CD14-positive monocyte (primary cell): ENCODE data around the gene JADE3. TPM values are rescaled to one million over a fixed set of nuclear protein-coding genes. Genes with fewer than 3 reads are reported as not detected.
A peak's percentile ranks its signal among the peaks of the same experiment; 100 is the strongest.

ENCODE experiments used
- DNase-seq, 3 donors: peaks; one replicate each; pipeline ENCODE4 v3.0.0-alpha.2; 2011 to 2022
- H2AFZ ChIP-seq: 2 replicates; pipeline ENCODE4 v1.6.0; 2012; ENCODE audit warnings: mild to moderate bottlenecking, low read depth, low read length, inconsistent platforms; ENCODE audit not compliant: insufficient read depth, poor library complexity, severe bottlenecking
- H3K27ac ChIP-seq, 2 donors: 1 replicate in 1 of 2; 2 replicates in 1 of 2; pipeline ENCODE4 v1.5.1; 2012 to 2013; ENCODE audit warnings: low read length in 2 of 2, control low read depth in 1 of 2, inconsistent platforms in 1 of 2, low read depth in 1 of 2, mild to moderate bottlenecking in 1 of 2
- H3K27me3 ChIP-seq, 2 donors: one replicate each; pipeline versions ENCODE4 v1.6.0 to v1.6.1; 2011 to 2013; ENCODE audit warnings: low read length in 2 of 2; ENCODE audit not compliant: control insufficient read depth in 2 of 2, insufficient read depth in 2 of 2
- H3K36me3 ChIP-seq, 2 donors: replicated peaks in 1 of 2; 1 replicate in 1 of 2; 2 replicates in 1 of 2; pipeline versions ENCODE4 v1.5.1 to v1.6.1; 2012 to 2013; ENCODE audit warnings: low read length in 2 of 2, control low read depth in 1 of 2, inconsistent platforms in 1 of 2, mild to moderate bottlenecking in 1 of 2; ENCODE audit not compliant: insufficient read depth in 2 of 2, control insufficient read depth in 1 of 2
- H3K4me1 ChIP-seq, 2 donors: 1 replicate in 1 of 2; 2 replicates in 1 of 2; pipeline versions ENCODE4 v1.5.1 to v1.6.1; 2012 to 2013; ENCODE audit warnings: low read length in 2 of 2, control low read depth in 1 of 2, inconsistent platforms in 1 of 2, mild to moderate bottlenecking in 1 of 2, moderate library complexity in 1 of 2; ENCODE audit not compliant: insufficient read depth in 2 of 2, control insufficient read depth in 1 of 2
- H3K4me2 ChIP-seq: replicated peaks from 2 replicates; pipeline ENCODE3; 2012; ENCODE audit warnings: low read length, moderate library complexity, mild to moderate bottlenecking; ENCODE audit not compliant: poor library complexity, severe bottlenecking; ENCODE audit errors: extremely low read depth
- H3K4me3 ChIP-seq, 3 experiments: fragments of 200-600 bp in 1 of 3; sonication (generic) in 1 of 3; replicated peaks in 1 of 3; 1 replicate in 2 of 3; 2 replicates in 1 of 3; pipeline ENCODE4 v1.5.1; 2011 to 2013; ENCODE audit warnings: low read length in 3 of 3, mild to moderate bottlenecking in 3 of 3, control low read depth in 2 of 3, low read depth in 2 of 3, inconsistent platforms in 1 of 3, moderate library complexity in 1 of 3
- H3K79me2 ChIP-seq: 2 replicates; pipeline ENCODE4 v1.6.0; 2012; ENCODE audit warnings: mild to moderate bottlenecking, control low read depth, inconsistent platforms, low read length, moderate library complexity; ENCODE audit not compliant: insufficient read depth
- H3K9ac ChIP-seq: 2 replicates; pipeline ENCODE4 v1.6.0; 2017; ENCODE audit warnings: low read length, mild to moderate bottlenecking; ENCODE audit not compliant: insufficient read depth, poor library complexity, severe bottlenecking
- H3K9me3 ChIP-seq, 2 donors: replicated peaks in 1 of 2; 1 replicate in 1 of 2; 2 replicates in 1 of 2; pipeline versions ENCODE4 v1.5.1 to v1.6.1; 2012 to 2013; ENCODE audit warnings: low read length in 2 of 2, control low read depth in 1 of 2; ENCODE audit not compliant: control insufficient read depth in 1 of 2, insufficient read depth in 1 of 2
- H4K20me1 ChIP-seq: 2 replicates; pipeline ENCODE4 v1.6.0; 2012; ENCODE audit warnings: mild to moderate bottlenecking, low read length, control low read depth, moderate library complexity; ENCODE audit not compliant: insufficient read depth
- H3K27ac Mint-ChIP-seq, 7 donors: one replicate each; pipeline ENCODE4 v1.8.0; 2020; ENCODE audit warnings: mild to moderate bottlenecking in 7 of 7, mixed read lengths in 7 of 7, moderate library complexity in 6 of 7, inconsistent platforms in 2 of 7
- H3K27me3 Mint-ChIP-seq, 3 donors: one replicate each; pipeline ENCODE4 v1.8.0; 2021 to 2022; ENCODE audit warnings: low read depth in 3 of 3, mild to moderate bottlenecking in 3 of 3, mixed read lengths in 3 of 3, moderate library complexity in 3 of 3, inconsistent platforms in 1 of 3
- H3K36me3 Mint-ChIP-seq, 2 donors: one replicate each; pipeline ENCODE4 v1.8.0; 2020; ENCODE audit warnings: mixed read lengths in 2 of 2, inconsistent platforms in 1 of 2, mild to moderate bottlenecking in 1 of 2
- H3K4me1 Mint-ChIP-seq: one replicate; pipeline ENCODE4 v1.8.0; 2020; ENCODE audit warnings: mild to moderate bottlenecking, mixed read lengths
- H3K4me3 Mint-ChIP-seq, 2 donors: one replicate each; pipeline ENCODE4 v1.8.0; 2020; ENCODE audit warnings: mild to moderate bottlenecking in 2 of 2, mixed read lengths in 2 of 2, moderate library complexity in 1 of 2
- H3K9me3 Mint-ChIP-seq, 7 donors: one replicate each; pipeline ENCODE4 v1.8.0; 2020 to 2022; ENCODE audit warnings: mixed read lengths in 7 of 7, mild to moderate bottlenecking in 6 of 7, moderate library complexity in 6 of 7, inconsistent platforms in 2 of 7
- CTCF ChIP-seq: fragments of 200-600 bp; IDR thresholded peaks from one replicate; pipeline ENCODE4 v1.8.0; 2022; ENCODE audit warnings: antibody characterized with exemption, mild to moderate bottlenecking
- whole genome bisulfite sequencing: methylation state at CpG from one replicate; pipeline ENCODE4 v1.1.5; 2013; ENCODE audit warnings: missing lambda C conversion rate; ENCODE audit not compliant: insufficient coverage; 5-methylcytosine and 5-hydroxymethylcytosine counted together
- intact Hi-C, 2 donors: fragments of 100-400 bp; cut with micrococcal nuclease; formaldehyde crosslinking; loops; one replicate each; pipeline versions ENCODE4 v1.15.0 to v1.15.1; 2023
- polyA plus RNA-seq, 3 donors: library from polyadenylated mRNA; depleted of rRNA in 1 of 3; unstranded in 2 of 3; stranded (reverse) in 1 of 3; fragments of 300-500 nt in 2 of 3; fragments of >200 nt in 1 of 3; fragmentation: Illumina TruSeq in 2 of 3; gene quantifications; 1 replicate in 2 of 3; 2 replicates in 1 of 3; pipeline ENCODE4 v1.2.3, GENCODE V29; 2012 to 2021

The JADE3 gene
- polyA plus RNA-seq, 3 donors: 0.03 to 0.43 (median 0.19) TPM

- Histone ChIP-seq H3K27me3 (no peaks in the 10 kb centered on the region), H3K36me3 (peaks cover 17 to 35% of the 10 kb centered on the region in 2 donors), H3K4me1 (no peaks in the 10 kb centered on the region), H4K20me1 (peaks cover 76% of the 10 kb centered on the region), H3K27ac (no peak overlapping the region), H3K4me2 (no peak overlapping the region), H2AFZ (no peak overlapping the region), H3K4me3 (no peak overlapping the region), H3K9me3 (no peaks in the 10 kb centered on the region), H3K9ac (no peak overlapping the region), H3K79me2 (peaks cover 64% of the 10 kb centered on the region)
- peaks cover 10 to 28% of the 10 kb centered on the region in 2 donors for H3K36me3 Mint-ChIP-seq
- H3K27me3 Mint-ChIP-seq: peaks cover 0 to 2% (median 0%) of the 10 kb centered on the region in 3 donors
- H3K4me3 Mint-ChIP-seq: no peak overlapping the region
- no peak for DNase-seq
- H3K9me3 Mint-ChIP-seq: no peaks in the 10 kb centered on the region
- intact Hi-C loops: no loop called here
- H3K4me1 Mint-ChIP-seq: peaks cover 3% of the 10 kb centered on the region
- H3K27ac Mint-ChIP-seq: peak overlapping the region in 1 of 7 donors; percentile 32
- TF ChIP-seq CTCF: no peak
These were observed 35.3 kb upstream of the JADE3 start for GRCh38 chrX:46876901-46877300.

- H3K4me3 Mint-ChIP-seq: no peak overlapping the region
- H3K27me3 Mint-ChIP-seq: peaks cover 0 to 16% (median 0%) of the 10 kb centered on the region in 3 donors
- no peak for DNase-seq
- H3K27ac Mint-ChIP-seq: no peak overlapping the region
- Histone ChIP-seq H3K36me3 (peaks cover 31 to 43% of the 10 kb centered on the region in 2 donors), H4K20me1 (peaks cover 45% of the 10 kb centered on the region), H3K27ac (no peak overlapping the region), H3K4me2 (no peak overlapping the region), H3K4me1 (no peaks in the 10 kb centered on the region), H3K9ac (no peak overlapping the region), H3K27me3 (peaks cover 0 to under 1% of the 10 kb centered on the region in 2 donors), H3K4me3 (no peak overlapping the region), H2AFZ (no peak overlapping the region), H3K79me2 (peaks cover 12% of the 10 kb centered on the region), H3K9me3 (no peaks in the 10 kb centered on the region)
- WGBS: no CpG with 5 or more reads among the region's 1 CpG
- no peak for TF ChIP-seq CTCF
- H3K9me3 Mint-ChIP-seq: peaks cover 0 to 2% (median 0%) of the 10 kb centered on the region in 7 donors
- H3K36me3 Mint-ChIP-seq: peaks cover 20 to 43% of the 10 kb centered on the region in 2 donors
- intact Hi-C loops: no loop called here
- no peaks in the 10 kb centered on the region for H3K4me1 Mint-ChIP-seq
These were observed 30.0 kb upstream of the JADE3 start for GRCh38 chrX:46882266-46882665.
